Stimulated activated CD8-positive, alpha-beta memory T cell treated with anti-CD3 and anti-CD28 coated beads, Interleukin-4, amount 100 ng/mL, for 24 hours (primary cell): Measurements from ENCODE around the gene PLXNB2.
A peak's percentile ranks its signal among the peaks of the same experiment; 100 is the strongest.
"Not testable (repeated sequence)": the region's sequence is repeated elsewhere in the genome, so short reads cannot be mapped to it uniquely, and the experiment has no call there.

Experiments
- DNase-seq: peaks from one replicate; pipeline ENCODE4 v3.0.0-alpha.2; 2020; ENCODE audit warnings: low read depth

Gene PLXNB2

GRCh38 chr22:50280022-50280707, 27.3 kb downstream of the PLXNB2 start:
- no peak for DNase-seq

- no peak for DNase-seq
These were observed 28.4 kb downstream of the PLXNB2 start for GRCh38 chr22:50278956-50279619.

DNA sequence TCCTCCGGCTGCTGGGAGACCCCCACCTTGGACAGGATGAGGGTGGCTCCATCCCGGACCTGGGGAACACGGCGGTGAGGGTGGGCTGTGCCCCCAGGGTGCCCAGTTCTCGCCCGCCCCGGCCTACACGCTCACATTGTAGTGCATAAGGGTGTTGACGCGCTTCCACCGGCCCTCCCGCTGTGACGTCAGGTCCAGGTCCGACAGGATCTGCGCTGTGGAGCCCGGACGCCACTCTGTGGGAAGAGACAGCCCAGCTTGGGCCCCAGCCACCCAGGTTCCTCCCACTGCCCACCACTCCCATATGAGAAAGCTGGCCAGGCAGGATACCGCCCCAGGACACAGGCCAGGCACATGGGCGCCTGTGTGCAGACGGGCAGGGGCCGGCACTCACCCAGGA, 29.0 kb downstream of the PLXNB2 start:
- no peak for DNase-seq

DNA sequence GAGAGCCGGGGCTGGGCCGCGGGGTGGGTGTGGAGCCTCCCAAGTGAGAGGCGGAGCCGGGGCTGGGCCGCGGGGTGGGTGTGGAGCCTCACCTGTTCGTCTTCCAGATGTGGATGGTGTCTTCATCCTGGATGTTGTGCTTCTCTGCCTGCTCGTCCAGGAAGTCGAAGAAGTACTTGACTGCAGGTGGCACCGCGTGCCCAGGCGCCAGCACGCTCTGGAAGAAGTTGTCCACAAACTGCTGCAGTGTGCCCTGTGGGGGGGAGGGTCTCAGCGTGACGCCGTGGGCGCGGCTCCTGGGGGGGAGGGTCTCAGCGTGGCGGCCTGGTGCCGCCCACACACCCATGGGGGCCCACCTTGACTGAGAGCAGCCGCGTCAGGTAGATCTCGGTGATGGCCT, 29.7 kb downstream of the PLXNB2 start:
- DNase-seq, result no peak

DNA sequence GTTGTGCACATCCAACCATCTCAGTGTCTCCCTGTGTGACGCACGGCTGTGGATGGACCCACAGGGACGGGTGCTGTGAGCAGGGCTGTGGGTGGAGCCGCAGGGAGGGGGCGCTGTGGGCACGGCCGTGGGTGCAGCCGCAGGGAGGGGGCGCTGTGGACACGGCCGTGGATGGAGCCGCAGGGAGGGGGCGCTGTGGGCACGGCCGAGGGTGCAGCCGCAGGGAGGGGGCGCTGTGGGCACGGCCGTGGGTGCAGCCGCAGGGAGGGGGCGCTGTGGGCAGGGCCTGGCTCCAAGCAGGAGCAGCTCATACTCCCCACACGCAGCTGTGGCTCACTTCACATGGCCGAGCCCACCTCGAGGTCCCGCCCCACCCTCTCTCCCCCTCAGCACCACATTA, 31.3 kb downstream of the PLXNB2 start:
- DNase-seq, result no peak

DNA sequence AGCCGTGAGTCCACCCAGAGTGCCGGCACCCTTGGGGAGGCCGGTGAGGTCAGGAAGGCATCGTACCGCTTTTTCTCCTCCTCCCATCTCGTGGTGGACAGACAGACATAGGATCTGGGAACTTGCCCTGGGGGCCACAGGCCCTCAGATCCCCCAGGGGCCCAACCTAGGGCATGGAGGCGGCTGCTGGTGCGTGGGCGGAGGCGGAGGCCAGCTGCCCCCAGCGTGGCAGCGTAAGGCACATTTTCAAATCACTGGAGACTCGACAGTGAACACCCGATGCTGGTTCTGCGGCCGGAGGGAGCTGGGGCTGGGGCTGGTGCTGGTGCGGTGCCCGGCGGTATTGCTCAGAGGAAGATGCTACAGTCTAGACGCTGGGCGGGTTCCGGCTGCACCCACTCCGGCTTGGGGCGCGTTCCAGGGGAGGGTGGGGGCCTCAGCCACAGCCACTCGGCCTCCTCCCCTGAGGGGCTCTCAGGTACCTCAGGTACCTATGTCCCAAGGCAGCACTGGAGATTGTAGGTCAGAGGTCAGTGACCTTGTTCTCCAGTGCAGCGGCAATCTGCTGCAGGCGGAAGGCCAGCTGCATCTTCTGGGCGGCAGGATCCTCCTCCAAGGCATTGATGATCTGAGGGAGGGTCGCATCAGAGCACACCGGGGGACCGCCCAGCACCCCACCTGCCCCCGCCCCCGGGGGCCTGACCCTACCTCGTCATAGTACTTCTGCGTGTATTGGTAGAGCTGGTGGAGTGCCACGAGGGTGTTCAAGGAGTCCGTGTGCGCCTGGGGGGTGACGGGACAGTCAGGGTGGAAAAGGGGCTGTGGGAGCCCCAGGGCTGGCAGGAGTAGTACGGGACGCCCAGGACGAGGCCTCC, 32.0 kb downstream of the PLXNB2 start:
- no peak for DNase-seq

DNA sequence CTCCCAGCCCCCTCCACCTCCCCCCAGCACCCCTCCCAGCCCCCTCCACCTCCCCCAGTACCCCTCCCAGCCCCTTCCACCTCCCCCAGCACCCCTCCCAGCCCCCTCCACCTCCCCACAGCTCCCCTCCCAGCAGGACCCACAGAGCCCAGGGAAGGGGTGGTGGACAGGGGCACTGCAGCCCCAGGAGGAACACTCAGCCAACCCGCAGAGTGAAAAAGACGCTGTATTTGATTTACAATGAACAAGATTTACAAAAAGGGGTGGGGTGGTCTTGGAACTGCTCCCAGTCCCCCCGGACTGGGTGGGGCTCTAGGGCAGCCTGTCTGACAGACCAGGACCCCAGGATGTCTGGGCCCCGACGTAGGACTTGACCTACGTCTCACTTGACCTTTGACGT, 32.7 kb downstream of the PLXNB2 start:
- DNase-seq, result no peak

DNA sequence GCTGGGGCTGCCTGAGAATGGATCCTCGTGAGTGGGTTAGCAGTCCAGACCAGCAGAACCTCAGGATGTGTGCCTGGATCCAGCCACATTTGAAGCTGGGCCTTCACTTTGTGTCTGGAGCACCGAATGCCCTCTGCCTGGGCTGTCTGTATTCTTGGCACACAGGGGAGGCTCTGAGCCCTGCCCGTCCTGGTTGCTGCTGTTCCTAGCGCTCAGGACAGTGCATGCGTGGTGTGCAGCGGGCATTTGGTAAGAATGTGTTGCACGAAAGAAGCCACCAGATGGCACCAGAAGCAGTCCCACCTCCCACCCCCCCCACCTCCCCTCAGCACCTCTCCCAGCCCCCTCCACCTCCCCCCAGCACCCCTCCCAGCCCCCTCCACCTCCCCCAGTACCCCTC, 33.1 kb downstream of the PLXNB2 start:
- DNase-seq, result peak; percentile 19

DNA sequence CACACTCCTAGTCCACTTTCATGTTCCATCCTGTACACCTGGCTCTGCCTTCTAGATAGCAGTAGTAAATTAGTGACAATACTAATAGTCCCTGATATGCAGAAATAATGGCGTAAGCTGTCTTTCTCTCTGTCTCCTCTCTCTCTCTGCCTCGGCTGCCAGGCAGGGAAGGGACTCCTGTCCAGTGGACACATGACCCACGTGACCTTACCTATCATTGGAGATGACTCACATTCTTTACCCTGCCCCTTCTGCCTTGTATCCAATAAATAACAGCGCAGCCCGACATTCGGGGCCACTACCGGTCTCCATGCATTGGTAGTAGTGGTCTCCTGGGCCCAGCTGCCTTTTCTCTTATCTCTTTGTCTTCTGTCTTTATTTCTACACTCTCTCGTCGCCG, 33.7 kb downstream of the PLXNB2 start:
- not testable (repeated sequence) for DNase-seq

DNA sequence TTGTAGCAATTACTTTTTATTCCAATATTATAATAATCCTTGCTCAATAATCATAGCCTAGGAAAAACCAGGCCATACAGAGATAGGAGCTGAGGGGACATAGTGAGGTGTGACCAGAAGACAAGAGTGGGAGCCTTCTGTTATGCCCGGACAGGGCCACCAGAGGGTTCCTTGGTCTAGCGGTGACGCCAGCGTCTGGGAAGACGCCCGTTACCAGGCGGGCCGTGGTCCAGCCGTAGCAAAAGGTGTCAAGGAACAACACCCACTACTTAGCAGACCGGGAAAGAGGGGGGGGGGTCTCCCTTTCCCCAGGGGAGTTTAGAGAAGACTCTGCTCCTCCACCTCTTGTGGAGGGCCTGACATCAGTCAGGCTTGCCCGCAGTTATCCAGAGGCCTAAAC, 34.1 kb downstream of the PLXNB2 start:
- not testable (repeated sequence) for DNase-seq

- no peak for DNase-seq
These were observed 35.2 kb downstream of the PLXNB2 start for GRCh38 chr22:50272044-50272802.

GRCh38 chr22:50271519-50271970, 35.9 kb downstream of the PLXNB2 start:
- DNase-seq, result peak; percentile 44

GRCh38 chr22:50270666-50271394, 36.6 kb downstream of the PLXNB2 start:
- DNase-seq, result peak; percentile 42

DNA sequence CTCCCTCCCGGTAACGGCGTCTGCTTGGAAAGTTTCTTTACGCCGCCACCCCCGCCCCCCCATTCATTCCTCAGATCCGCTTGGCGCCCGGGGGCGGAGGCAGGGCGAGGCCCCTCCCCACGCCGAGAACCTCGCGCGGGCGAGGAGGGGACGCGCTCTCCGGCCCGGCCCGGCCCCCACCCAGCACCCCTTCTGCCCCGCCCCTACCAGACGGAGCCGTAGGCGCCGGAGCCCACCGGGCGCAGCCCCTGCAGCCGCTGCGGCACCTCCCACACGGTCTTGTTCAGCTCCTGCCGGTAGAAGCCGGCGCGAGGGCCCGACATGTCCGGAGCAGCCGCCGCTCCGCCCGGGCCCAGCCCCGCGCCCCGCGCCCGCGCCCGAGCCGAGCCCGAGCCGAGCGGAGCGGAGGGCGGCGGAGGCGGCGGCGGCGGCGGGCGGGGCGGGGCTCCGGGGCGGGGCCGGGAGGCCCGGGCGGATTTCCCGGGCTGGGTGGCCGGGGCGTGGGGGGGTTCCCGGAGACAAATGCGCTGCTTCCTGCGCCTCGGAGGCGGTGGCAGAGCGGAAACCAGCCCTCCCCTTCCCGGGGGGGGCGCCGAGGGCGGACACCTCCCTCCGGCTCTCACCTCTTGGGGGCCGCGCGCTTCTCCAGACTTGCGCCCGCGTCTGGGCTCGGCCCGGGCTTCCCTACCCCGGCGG, 37.3 kb downstream of the PLXNB2 start, which contains the start of gene MAPK11:
MAPK11 (minus strand) TSS at position 411 of the 696 bp plus-strand sequence; CDS start at position 323, 88 bp downstream.
- peak; percentile 56 for DNase-seq

DNA sequence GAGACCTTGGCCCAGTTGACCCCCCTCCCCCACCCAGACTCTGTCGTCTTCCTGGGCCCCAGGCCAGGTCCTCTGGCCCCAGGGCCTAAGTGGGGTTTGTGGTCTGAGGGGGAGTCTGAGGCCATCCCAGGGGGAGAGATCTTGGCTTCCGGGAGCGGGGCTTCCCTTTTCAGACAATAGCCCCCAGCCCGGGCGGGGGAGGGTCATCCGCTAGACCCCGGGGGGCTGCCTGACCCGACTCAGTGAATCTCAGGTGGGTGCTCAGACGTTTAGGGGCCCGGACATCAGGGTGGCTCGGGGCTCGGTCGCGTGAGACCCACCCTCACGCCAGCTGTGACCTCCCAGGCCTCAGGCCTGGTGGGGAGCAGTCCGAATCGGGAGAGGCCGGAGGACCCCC, 37.9 kb downstream of the PLXNB2 start:
- no peak for DNase-seq

DNA sequence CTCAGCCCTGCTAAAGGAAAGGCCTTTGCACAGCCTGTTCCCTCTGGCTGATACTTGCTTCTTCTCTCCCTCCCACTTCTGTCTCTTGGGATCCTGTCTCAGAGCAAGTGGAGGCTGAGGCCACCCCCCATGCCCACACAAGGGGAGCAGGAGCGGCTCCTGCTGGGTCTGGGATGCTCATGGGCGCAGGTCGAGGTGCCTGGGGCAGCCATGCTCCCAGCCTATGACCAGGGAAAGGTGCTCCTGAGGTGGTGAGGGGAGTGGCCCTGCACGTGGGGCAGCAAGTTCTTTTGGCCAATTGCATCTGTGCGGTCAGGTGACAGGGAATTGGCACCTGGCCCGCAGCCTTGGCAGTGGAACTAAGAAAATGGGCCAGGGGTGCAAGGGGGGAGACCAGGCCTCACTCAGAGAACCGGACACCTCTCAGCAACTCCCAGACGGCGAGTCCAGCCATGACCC, 38.8 kb downstream of the PLXNB2 start:
- DNase-seq, result no peak

DNA sequence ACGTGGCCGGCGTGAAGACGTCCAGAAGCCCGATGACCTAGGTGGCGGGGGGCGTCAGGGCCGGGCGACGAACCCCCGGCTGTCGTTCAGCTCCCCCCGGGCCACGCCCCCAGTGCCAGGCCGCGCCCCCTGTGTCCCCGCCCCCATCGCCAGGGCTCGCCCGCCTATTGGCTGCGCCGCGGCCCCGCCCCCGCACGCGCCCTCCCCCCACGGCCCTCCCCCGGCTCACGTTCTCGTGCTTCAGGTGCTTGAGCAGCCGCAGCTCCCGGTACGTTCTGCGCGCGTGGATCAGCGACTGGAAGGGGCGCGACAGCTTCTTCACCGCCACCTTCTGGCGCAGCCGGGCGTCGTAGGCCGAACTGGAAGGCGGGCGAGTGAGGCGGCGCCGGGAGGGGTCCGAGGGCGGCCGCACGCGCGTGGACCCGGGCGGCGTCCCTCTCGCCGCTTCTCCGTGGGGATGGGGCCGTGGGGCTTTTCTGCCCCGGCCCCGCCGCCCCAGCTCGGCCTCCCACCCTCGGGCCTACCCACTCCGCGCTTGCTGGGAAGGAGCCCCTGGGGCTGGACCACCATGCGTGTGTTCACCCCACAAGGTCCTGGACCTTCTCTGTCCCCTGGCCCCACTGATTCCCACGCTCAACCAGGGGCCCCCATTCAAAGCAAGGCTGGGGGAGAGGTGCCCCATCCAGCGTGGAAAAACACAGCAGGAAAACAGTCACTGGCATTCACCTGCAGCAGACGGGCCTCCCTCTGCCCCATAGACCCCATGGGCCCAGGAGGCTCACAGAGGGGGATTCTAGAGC, 39.7 kb downstream of the PLXNB2 start:
- peak; percentile 28 for DNase-seq

DNA sequence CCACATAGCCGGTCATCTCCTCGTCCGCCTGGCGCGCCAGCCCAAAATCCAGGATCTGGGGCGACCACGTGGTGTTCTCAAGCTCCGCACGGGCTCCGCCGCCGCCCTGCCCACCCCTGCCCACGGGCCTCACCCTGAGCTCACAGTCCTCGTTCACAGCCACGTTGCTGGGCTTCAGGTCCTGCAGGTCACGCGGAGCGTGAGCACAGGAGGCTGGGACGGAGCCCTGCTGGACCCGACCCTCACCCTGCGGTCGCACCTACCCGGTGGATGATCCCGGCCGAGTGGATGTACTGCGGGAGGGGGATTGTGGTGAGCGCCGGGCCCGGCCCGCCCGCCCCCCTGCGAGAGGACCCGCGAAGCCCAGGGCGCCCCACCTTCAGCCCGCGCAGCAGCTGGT, 40.5 kb downstream of the PLXNB2 start:
- no peak for DNase-seq

- DNase-seq, result no peak
These were observed 42.3 kb downstream of the PLXNB2 start for GRCh38 chr22:50264946-50265669.
